K562 (cell line): ENCODE data around the gene GPR162. TPM values are rescaled to one million over a fixed set of nuclear protein-coding genes. Genes with fewer than 3 reads are reported as not detected.

Experiments used
- ATAC-seq: fragments of 200-7000 bp; cut with Tn5 transposase; 3 replicates; pipeline ENCODE4 v1.9.1; 2020; ENCODE audit warnings: moderate library complexity
- BruUV-seq: library from RNA; stranded (reverse); fragments of 400-500 nt; replicated peaks from 2 replicates; lab custom pipeline; 2021; lab: Mats Ljungman, UMichigan
- CTCF ChIA-PET: fragments of 300-600 bp; formaldehyde crosslinking; extraction: SDS; loops from one replicate; lab custom pipeline; 2021; ENCODE audit warnings: low intra/inter-chr PET ratio; lab: Yijun Ruan, JAX
- POLR2A ChIA-PET: fragments of 300-600, 350-650 bp; sonication (Branson Sonifier 250); formaldehyde crosslinking; extraction: SDS; loops from one replicate; lab custom pipeline; 2021; ENCODE audit warnings: antibody characterized with exemption, inconsistent platforms; lab: Yijun Ruan, JAX
- DNase-seq, 4 experiments: peaks; one replicate each; pipeline versions ENCODE4 v3.0.0 to v3.0.0-alpha.2; 2011 to 2018; ENCODE audit warnings: low spot score in 3 of 4, mixed read lengths in 3 of 4; ENCODE audit errors: extremely low read depth in 1 of 4
- FAIRE-seq: peaks from 2 replicates; lab custom pipeline; 2011; peaks lifted over from hg19 to GRCh38; lab: Jason Lieb, UNC
- H2AFZ ChIP-seq: 2 replicates; pipeline ENCODE4 v1.6.0; 2011; ENCODE audit warnings: low read depth, low read length, control low read depth, inconsistent platforms
- H3K27ac ChIP-seq: fragments of 200-600 bp; 3 replicates; pipeline ENCODE4 v1.8.0; 2011; ENCODE audit warnings: low read depth, mild to moderate bottlenecking, control low read depth, inconsistent platforms, low read length, moderate library complexity, mixed read lengths; ENCODE audit errors: extremely low read depth
- H3K27me3 ChIP-seq, 2 experiments: fragments of 300-600 bp in 1 of 2; 2 replicates in 1 of 2; 3 replicates in 1 of 2; pipeline versions ENCODE4 v1.6.0 to v1.8.0; 2011; ENCODE audit warnings: inconsistent platforms in 2 of 2, low read length in 2 of 2, mild to moderate bottlenecking in 1 of 2, mixed read lengths in 1 of 2, moderate library complexity in 1 of 2; ENCODE audit not compliant: control insufficient read depth in 2 of 2, insufficient read depth in 2 of 2
- H3K36me3 ChIP-seq: fragments of 300-600 bp; 3 replicates; pipeline ENCODE4 v1.8.0; 2011; ENCODE audit warnings: mild to moderate bottlenecking, low read length, inconsistent platforms; ENCODE audit not compliant: control insufficient read depth, insufficient read depth
- H3K4me1 ChIP-seq, 2 experiments: fragments of 200-600 bp in 1 of 2; replicated peaks in 1 of 2; 2 replicates in 1 of 2; 3 replicates in 1 of 2; pipeline versions ENCODE4 v1.5.1 to v1.8.0; 2011; ENCODE audit warnings: inconsistent platforms in 2 of 2, low read length in 2 of 2, mild to moderate bottlenecking in 1 of 2, mixed read lengths in 1 of 2, moderate library complexity in 1 of 2; ENCODE audit not compliant: control insufficient read depth in 2 of 2, insufficient read depth in 2 of 2
- H3K4me2 ChIP-seq: 2 replicates; pipeline ENCODE4 v1.6.1; 2011; ENCODE audit warnings: low read length, control low read depth, inconsistent platforms, mixed read lengths; ENCODE audit not compliant: insufficient read depth
- H3K4me3 ChIP-seq: fragments of 200-600 bp; sonication (generic), shearing (Covaris generic); 2 replicates; pipeline ENCODE4 v1.5.1; 2016; ENCODE audit warnings: control low read depth, inconsistent platforms
- H3K79me2 ChIP-seq: fragments of 200-600 bp; 3 replicates; pipeline ENCODE4 v1.8.0; 2011; ENCODE audit warnings: low read length, inconsistent platforms; ENCODE audit not compliant: control insufficient read depth, insufficient read depth
- H3K9ac ChIP-seq, 2 experiments: 2 replicates each; pipeline versions ENCODE4 v1.6.0 to v1.6.1; 2011; ENCODE audit warnings: low read depth in 2 of 2, low read length in 2 of 2, control low read depth in 1 of 2, inconsistent platforms in 1 of 2, mild to moderate bottlenecking in 1 of 2, mixed read lengths in 1 of 2; ENCODE audit not compliant: insufficient read depth in 1 of 2
- H3K9me1 ChIP-seq: one replicate; pipeline ENCODE4 v1.6.0; 2011; ENCODE audit warnings: inconsistent platforms, mild to moderate bottlenecking, low read length, moderate library complexity; ENCODE audit not compliant: control insufficient read depth, insufficient read depth
- H3K9me3 ChIP-seq: replicated peaks from 2 replicates; pipeline ENCODE4 v1.5.1; 2011; ENCODE audit warnings: low read depth, low read length, inconsistent platforms; ENCODE audit not compliant: control insufficient read depth, insufficient read depth
- H4K20me1 ChIP-seq: replicated peaks from 2 replicates; pipeline ENCODE4 v1.6.1; 2011; ENCODE audit warnings: low read length, inconsistent platforms, mixed read lengths; ENCODE audit not compliant: control insufficient read depth, insufficient read depth
- FOXA3 ChIP-seq, 2 experiments: fragments of 450-650 bp in 1 of 2; sonication (generic) in 1 of 2; formaldehyde crosslinking; IDR thresholded peaks in 1 of 2; conservative IDR thresholded peaks in 1 of 2; 2 replicates each; pipeline versions ENCODE4 v1.4.0 to v1.8.0; 2020 to 2022; ENCODE audit warnings: mild to moderate bottlenecking in 2 of 2, missing genetic modification reagents in 1 of 2
- HMG20B ChIP-seq: fragments of 250-450 bp; sonication (Bioruptor Pico); IDR thresholded peaks from 2 replicates; pipeline ENCODE4 v1.5.0; 2021; ENCODE audit warnings: mild to moderate bottlenecking
- MTA3 ChIP-seq: fragments of 450-650 bp; formaldehyde crosslinking; IDR thresholded peaks from 2 replicates; pipeline ENCODE4 v1.6.1; 2017; ENCODE audit warnings: mild to moderate bottlenecking, borderline replicate concordance
- SRSF9 ChIP-seq: fragments of 200-400 bp; formaldehyde crosslinking; IDR thresholded peaks from 2 replicates; pipeline ENCODE4 v1.6.1; 2017; ENCODE audit warnings: low read depth, low read length, borderline replicate concordance
- TEAD4 ChIP-seq, 2 experiments: sonication (generic) in 1 of 2; formaldehyde crosslinking in 1 of 2; IDR thresholded peaks; 2 replicates each; pipeline versions ENCODE4 v1.6.1 to v1.8.0; 2012 to 2022; ENCODE audit warnings: borderline replicate concordance in 1 of 2, inconsistent platforms in 1 of 2, low read length in 1 of 2, mild to moderate bottlenecking in 1 of 2, missing genetic modification reagents in 1 of 2
- U2AF2 ChIP-seq: fragments of 200-400 bp; formaldehyde crosslinking; optimal IDR thresholded peaks from 2 replicates; pipeline ENCODE3; 2017; ENCODE audit warnings: low read depth, mild to moderate bottlenecking, low read length
- ZKSCAN1 ChIP-seq: fragments of 150-350 bp; IDR thresholded peaks from 2 replicates; pipeline ENCODE4 v1.6.1; 2016; ENCODE audit warnings: low read depth, low read length
- ZNF12 ChIP-seq: sonication (generic); formaldehyde crosslinking; IDR thresholded peaks from 2 replicates; pipeline ENCODE4 v1.4.0; 2020; ENCODE audit warnings: mild to moderate bottlenecking, missing genetic modification reagents
- ZNF224 ChIP-seq: sonication (generic); formaldehyde crosslinking; IDR thresholded peaks from 2 replicates; pipeline ENCODE4 v1.8.0; 2022; ENCODE audit warnings: mild to moderate bottlenecking, missing genetic modification reagents
- ZNF23 ChIP-seq: fragments of 250-450 bp; sonication (Bioruptor Pico); IDR thresholded peaks from 2 replicates; pipeline ENCODE4 v1.4.0; 2020; ENCODE audit warnings: mild to moderate bottlenecking
- ZNF696 ChIP-seq: fragments of 250-450 bp; sonication (Bioruptor Pico); conservative IDR thresholded peaks from 2 replicates; pipeline ENCODE4 v1.4.0; 2020; ENCODE audit warnings: mild to moderate bottlenecking, moderate library complexity
- ZNF785 ChIP-seq: fragments of 250-450 bp; sonication (Bioruptor Pico); IDR thresholded peaks from 2 replicates; pipeline ENCODE4 v1.4.0; 2020; ENCODE audit warnings: mild to moderate bottlenecking
- WGBS: fragments of 100-300 bp; shearing (Covaris generic); methylation state at CpG from one replicate; pipeline ENCODE4 v1.1.6; 2016; ENCODE audit warnings: low coverage, mixed read lengths; ENCODE audit not compliant: insufficient coverage; ENCODE audit errors: missing lambda C conversion rate; 5-methylcytosine and 5-hydroxymethylcytosine counted together
- in situ Hi-C: fragments of 300-500 bp; cut with MboI; formaldehyde crosslinking; loops from 4 replicates; pipeline ENCODE4 v1.15.0; 2018; ENCODE audit warnings: inconsistent platforms, mixed read lengths
- intact Hi-C: fragments of 100-400 bp; cut with micrococcal nuclease; formaldehyde crosslinking; loops from 2 replicates; pipeline ENCODE4 v1.14.2; 2022
- polyA plus RNA-seq, 8 experiments: library from polyadenylated mRNA; depleted of rRNA in 4 of 8; stranded (reverse) in 5 of 8; unstranded in 3 of 8; fragments of >200 nt; fragmentation: Nextera tagmentation in 2 of 8; fragmentation: Illumina TruSeq in 1 of 8; extraction: Ambion mirVana in 2 of 8; extraction: Trizol in 1 of 8; gene quantifications; 2 replicates each; pipeline versions ENCODE4 v1.2.1 to v1.2.3, GENCODE V29; 2011 to 2014; ENCODE audit warnings: inconsistent platforms in 1 of 8, missing spikeins in 1 of 8
- total RNA-seq, 7 experiments: library from RNA; depleted of rRNA in 6 of 7; stranded (reverse); fragments of >200 nt in 6 of 7; fragmentation: Illumina TruSeq in 2 of 7; extraction: Trizol in 2 of 7; gene quantifications; 2 replicates each; pipeline versions ENCODE4 v1.2.1 to v1.2.3, GENCODE V29; 2011 to 2021; ENCODE audit warnings: low replicate concordance in 1 of 7
- TF ChIP-seq, protein P1 (sequence below): fragments of 250-450 bp; sonication (Bioruptor Pico); IDR thresholded peaks from 2 replicates; pipeline ENCODE4 v1.5.0; 2021
- TF ChIP-seq, protein P2 (sequence below): fragments of 250-450 bp; sonication (Bioruptor Pico); IDR thresholded peaks from 2 replicates; pipeline ENCODE4 v1.8.0; 2022; ENCODE audit warnings: inconsistent platforms
- TF ChIP-seq, protein P3 (sequence below): fragments of 450-650 bp; IDR thresholded peaks from 2 replicates; pipeline ENCODE4 v1.6.1; 2014; ENCODE audit warnings: low read depth, mild to moderate bottlenecking, moderate library complexity, borderline replicate concordance
- TF ChIP-seq, protein P4 (sequence below), 2 experiments: IDR thresholded peaks; 2 replicates each; pipeline ENCODE4 v1.6.1; 2011; ENCODE audit warnings: borderline replicate concordance in 1 of 2, control low read depth in 1 of 2, low read depth in 1 of 2, low read length in 1 of 2, mild to moderate bottlenecking in 1 of 2, mixed read lengths in 1 of 2, moderate library complexity in 1 of 2; ENCODE audit not compliant: insufficient read depth in 1 of 2, insufficient read length in 1 of 2, poor library complexity in 1 of 2, severe bottlenecking in 1 of 2; ENCODE audit errors: extremely low read depth in 1 of 2

Gene GPR162
- total and polyA plus RNA-seq, 9 of the 15 experiments (the other 6 are each of a cell fraction or from before 2014, with no cell fraction given): 0.65 to 1.8 (median 1.1) TPM; not detected in 2

DNA sequence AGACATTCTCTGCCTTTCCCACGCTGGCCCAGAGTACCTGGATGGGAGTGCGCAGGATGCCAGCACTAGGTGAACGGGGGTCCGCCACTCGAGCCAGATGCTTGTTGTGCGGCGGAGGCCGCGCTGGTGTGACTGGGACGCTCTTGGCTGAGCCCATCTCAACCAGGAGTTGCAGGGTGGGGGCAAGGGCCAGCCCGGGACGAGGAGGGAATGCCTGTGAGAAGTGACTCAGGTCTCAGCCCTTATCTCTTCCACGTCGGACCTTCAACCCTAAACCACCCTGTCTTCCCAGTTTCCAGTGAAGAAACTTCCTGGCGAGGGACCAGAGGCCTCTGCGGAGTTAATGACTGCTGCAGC lies 29.2 kb downstream of the GPR162 start:
- FAIRE-seq: no peak
- DNase-seq: peak; percentile 26 to 52 (median 42)
- Histone ChIP-seq H3K36me3 (peaks cover 67% of the 10 kb centered on the region; the same call in 2 of the 3 replicates), H3K4me1 (peaks cover 12 to 18% of the 10 kb centered on the region in 2 experiments; a peak in 4 of 5 replicates), H3K9me1 (peaks cover 3% of the 10 kb centered on the region), H4K20me1 (no peaks in the 10 kb centered on the region; the same call in 1 of the 2 replicates), H2AFZ (peak overlapping the region; percentile 46), H3K27ac (peak overlapping the region; percentile 87), H3K9me3 (no peaks in the 10 kb centered on the region), H3K4me3 (peak overlapping the region; percentile 79), H3K9ac (peak overlapping the region; percentile 89 to 96), H3K27me3 (no peaks in the 10 kb centered on the region), H3K4me2 (peak overlapping the region; percentile 88), H3K79me2 (peaks cover 53% of the 10 kb centered on the region)
- intact Hi-C loops (no loop called here), in situ Hi-C loops (no loop called here)
- no peak for ATAC-seq
- WGBS: 2% methylated on average over 16 of the region's 16 CpGs
- BruUV-seq: TSS peak; percentile 81
- ChIA-PET POLR2A (interaction anchor here (1.2 to 7.4 kb wide), 7 partner anchors 10 to 127 kb away, joined by 3 to 174 read pairs (median 7); partner anchors contain the start of genes C12orf57, COPS7A, GNB3 and SPSB2), CTCF (no interaction called here)
- no peak for TF ChIP-seq FOXA3 (CRISPR knock-in tag; conservative IDR thresholded peaks at IDR 0.05 in 1 of 2, IDR thresholded peaks at IDR 0.05 in 1 of 2)
- TF ChIP-seq, protein P1, sequence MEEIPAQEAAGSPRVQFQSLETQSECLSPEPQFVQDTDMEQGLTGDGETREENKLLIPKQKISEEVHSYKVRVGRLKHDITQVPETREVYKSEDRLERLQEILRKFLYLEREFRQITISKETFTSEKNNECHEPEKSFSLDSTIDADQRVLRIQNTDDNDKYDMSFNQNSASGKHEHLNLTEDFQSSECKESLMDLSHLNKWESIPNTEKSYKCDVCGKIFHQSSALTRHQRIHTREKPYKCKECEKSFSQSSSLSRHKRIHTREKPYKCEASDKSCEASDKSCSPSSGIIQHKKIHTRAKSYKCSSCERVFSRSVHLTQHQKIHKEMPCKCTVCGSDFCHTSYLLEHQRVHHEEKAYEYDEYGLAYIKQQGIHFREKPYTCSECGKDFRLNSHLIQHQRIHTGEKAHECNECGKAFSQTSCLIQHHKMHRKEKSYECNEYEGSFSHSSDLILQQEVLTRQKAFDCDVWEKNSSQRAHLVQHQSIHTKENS: no peak
- TF ChIP-seq U2AF2: no peak
- no peak for TF ChIP-seq ZNF12
- no peak for TF ChIP-seq ZNF224 (CRISPR knock-in tag)
- no peak for TF ChIP-seq TEAD4 (IDR thresholded peaks at IDR 0.05; ENCODE audit: low read length)
- no peak for TF ChIP-seq TEAD4 (CRISPR knock-in tag; IDR thresholded peaks at IDR 0.05; ENCODE audit: borderline replicate concordance)
- TF ChIP-seq ZNF23 (CRISPR knock-in tag): no peak
- TF ChIP-seq, protein P2, sequence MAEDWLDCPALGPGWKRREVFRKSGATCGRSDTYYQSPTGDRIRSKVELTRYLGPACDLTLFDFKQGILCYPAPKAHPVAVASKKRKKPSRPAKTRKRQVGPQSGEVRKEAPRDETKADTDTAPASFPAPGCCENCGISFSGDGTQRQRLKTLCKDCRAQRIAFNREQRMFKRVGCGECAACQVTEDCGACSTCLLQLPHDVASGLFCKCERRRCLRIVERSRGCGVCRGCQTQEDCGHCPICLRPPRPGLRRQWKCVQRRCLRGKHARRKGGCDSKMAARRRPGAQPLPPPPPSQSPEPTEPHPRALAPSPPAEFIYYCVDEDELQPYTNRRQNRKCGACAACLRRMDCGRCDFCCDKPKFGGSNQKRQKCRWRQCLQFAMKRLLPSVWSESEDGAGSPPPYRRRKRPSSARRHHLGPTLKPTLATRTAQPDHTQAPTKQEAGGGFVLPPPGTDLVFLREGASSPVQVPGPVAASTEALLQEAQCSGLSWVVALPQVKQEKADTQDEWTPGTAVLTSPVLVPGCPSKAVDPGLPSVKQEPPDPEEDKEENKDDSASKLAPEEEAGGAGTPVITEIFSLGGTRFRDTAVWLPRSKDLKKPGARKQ (CRISPR knock-in tag): no peak
- no peak for TF ChIP-seq HMG20B
- no peak for TF ChIP-seq ZNF785 (CRISPR knock-in tag)
- TF ChIP-seq ZKSCAN1: no peak
- TF ChIP-seq, protein P3, sequence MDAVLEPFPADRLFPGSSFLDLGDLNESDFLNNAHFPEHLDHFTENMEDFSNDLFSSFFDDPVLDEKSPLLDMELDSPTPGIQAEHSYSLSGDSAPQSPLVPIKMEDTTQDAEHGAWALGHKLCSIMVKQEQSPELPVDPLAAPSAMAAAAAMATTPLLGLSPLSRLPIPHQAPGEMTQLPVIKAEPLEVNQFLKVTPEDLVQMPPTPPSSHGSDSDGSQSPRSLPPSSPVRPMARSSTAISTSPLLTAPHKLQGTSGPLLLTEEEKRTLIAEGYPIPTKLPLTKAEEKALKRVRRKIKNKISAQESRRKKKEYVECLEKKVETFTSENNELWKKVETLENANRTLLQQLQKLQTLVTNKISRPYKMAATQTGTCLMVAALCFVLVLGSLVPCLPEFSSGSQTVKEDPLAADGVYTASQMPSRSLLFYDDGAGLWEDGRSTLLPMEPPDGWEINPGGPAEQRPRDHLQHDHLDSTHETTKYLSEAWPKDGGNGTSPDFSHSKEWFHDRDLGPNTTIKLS: peak; percentile 52; the same call in 1 of the 2 replicates
- no peak for TF ChIP-seq SRSF9
- TF ChIP-seq ZNF696 (CRISPR knock-in tag): no peak
- TF ChIP-seq, protein P4, sequence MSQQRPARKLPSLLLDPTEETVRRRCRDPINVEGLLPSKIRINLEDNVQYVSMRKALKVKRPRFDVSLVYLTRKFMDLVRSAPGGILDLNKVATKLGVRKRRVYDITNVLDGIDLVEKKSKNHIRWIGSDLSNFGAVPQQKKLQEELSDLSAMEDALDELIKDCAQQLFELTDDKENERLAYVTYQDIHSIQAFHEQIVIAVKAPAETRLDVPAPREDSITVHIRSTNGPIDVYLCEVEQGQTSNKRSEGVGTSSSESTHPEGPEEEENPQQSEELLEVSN (IDR thresholded peaks at IDR 0.05; ENCODE audit: borderline replicate concordance in 1 of 2, extremely low read depth in 1 of 2, insufficient read depth in 1 of 2, insufficient read length in 1 of 2, low read depth in 1 of 2, low read length in 1 of 2, poor library complexity in 1 of 2, severe bottlenecking in 1 of 2): peak in 1 of 2 experiments; percentile 7
- TF ChIP-seq MTA3: 0 out of 2 replicates have a peak, but pooled peaks have one; percentile 3
